GM19193 (cell line): ENCODE results near the gene TRABD2A.

Experiments
- POLR2A ChIP-seq: IDR thresholded peaks from 4 replicates; pipeline ENCODE4 v1.6.1; 2011; ENCODE audit not compliant: insufficient read depth, insufficient read length; ENCODE audit errors: extremely low read depth

Gene TRABD2A

DNA sequence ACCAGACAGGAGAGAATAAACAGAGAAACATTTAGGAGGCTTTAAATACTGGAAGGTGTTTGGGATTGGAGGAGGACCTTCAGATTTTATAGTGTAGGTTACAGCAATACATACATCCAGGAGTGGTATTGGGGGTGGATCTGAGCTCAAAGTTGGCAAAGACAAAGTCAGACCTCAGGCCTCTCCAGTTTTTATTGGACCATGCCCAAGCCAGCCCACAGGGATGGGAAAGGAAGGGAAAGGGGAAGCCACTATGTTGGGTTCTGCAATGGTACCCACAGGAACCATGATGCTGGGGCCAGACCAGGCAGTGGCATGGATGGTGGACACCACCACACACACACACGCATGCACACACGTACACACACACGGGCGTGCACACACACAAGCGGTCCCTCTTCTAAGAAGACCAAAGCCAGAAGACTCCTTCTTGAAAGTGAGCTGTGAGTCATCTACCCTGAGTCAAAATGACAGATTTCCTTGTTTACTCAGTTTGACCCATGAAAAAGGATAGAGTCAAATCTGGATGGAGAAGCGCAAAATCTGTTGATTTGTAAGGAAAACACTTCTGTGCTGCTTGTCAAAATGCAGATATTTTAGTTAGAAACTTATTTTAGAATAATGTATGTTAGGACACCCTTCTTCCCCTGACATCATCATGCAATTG is 87.9 kb downstream of the TRABD2A start:
- TF ChIP-seq POLR2A, result no peak

DNA sequence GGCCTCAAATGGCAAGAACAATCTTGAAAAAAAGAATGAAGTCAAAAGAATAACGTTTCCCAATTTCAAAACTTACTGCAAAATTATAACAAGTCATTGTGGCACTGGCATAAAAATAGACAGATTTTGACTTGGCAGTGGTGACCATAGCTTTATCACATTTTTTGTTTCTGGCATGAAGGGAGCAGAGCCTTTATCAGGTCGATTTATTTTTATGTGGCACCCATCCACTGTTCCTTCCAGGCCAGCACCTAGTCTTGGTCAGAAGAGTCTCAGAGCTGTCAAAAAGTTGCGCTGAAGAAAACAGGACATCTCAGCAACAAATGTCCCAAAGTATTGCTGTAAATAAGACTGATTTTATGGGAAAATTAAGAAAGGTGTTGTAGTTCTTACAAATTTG is 92.4 kb downstream of the TRABD2A start:
- TF ChIP-seq POLR2A, result no peak

DNA sequence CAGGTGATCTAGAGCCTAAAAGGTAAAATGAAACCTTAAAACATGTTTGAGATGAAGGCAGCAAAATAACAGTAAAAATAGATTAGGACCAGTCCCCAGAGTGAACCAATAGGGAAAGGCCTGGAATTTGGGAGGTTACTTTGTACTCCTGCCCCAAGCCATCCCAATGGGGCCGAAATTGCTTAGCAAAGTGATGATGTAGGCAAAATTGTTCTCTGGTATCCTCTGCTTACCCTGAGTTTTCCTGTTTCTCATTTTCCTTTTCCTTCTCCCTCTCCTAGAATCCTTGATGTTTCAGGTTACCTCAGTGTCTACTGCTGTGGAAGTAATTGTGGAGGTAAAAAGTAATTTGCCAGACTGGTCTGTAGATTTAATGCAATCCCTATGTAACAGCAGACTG is 92.9 kb downstream of the TRABD2A start:
- no peak for TF ChIP-seq POLR2A

DNA sequence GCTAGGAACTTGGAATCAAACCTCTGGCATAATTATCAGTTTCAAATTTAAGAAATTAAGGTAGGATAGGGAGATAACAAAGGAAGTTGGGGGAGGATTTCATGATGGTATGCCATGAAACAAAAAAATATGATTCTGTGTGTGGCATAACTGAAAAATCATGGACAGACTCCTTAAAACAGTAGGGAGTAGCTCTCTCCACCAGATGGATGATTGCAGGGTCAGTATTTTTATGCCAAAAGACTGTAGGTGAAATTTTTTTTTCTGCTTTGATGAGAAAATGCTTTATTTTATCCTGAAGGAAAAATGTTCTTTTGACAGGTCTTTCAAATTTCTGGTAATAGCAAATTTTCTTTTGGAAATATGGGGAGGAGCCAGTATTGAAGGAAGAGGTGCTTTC is 94.3 kb downstream of the TRABD2A start:
- no peak for TF ChIP-seq POLR2A

DNA sequence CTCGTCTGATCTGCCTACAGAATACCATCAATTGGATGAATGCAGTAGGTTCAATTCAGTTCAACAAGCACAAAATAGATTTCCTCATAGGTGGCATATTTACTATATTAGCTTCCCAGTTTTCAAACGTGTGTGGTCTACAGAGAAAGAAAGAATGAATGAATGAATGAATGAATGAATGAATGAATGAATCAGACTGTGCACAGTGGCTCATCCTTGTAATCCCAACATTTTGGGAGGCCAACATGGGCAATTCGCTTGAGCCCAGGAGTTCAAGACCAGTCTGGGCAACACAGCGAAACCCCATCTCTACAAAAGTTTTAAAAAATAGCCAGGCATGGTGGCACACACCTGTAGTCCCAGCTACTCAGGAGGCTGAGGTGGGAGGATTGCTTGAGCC is 94.9 kb downstream of the TRABD2A start:
- TF ChIP-seq POLR2A, result no peak

DNA sequence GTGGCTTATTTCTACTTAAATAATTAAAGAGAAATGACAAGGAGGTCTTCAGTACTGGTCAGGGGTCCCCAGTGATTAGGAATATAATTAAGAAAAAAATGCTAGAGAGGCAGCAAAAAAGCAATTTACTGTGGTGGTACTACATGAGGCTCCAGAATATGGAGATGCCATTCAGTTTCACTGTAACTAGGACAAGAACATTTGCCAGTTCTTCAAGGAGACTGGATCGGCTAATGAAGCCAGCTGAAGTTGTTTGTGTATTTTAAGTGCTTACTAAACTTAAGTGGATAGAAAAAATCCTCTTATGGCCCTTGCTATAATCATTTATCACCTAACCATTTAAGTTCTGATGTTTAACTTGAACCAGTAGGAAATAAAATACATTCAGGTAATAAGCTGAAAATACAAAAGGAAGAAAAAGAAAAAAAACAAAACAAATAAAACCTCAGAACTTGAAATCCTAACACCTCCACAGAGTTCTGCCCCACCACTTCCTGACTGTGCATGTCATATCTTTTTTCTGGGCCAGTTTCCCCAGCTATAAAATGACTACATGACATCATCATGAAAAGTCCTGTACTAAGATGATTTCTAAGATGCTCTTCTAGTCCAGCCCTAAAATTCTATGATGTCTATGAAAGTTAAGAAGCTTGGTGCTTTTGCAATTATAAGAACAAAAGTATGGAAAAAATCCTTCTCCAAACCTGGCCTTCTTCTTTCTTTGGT is 98.0 kb downstream of the TRABD2A start:
- TF ChIP-seq POLR2A, result no peak

DNA sequence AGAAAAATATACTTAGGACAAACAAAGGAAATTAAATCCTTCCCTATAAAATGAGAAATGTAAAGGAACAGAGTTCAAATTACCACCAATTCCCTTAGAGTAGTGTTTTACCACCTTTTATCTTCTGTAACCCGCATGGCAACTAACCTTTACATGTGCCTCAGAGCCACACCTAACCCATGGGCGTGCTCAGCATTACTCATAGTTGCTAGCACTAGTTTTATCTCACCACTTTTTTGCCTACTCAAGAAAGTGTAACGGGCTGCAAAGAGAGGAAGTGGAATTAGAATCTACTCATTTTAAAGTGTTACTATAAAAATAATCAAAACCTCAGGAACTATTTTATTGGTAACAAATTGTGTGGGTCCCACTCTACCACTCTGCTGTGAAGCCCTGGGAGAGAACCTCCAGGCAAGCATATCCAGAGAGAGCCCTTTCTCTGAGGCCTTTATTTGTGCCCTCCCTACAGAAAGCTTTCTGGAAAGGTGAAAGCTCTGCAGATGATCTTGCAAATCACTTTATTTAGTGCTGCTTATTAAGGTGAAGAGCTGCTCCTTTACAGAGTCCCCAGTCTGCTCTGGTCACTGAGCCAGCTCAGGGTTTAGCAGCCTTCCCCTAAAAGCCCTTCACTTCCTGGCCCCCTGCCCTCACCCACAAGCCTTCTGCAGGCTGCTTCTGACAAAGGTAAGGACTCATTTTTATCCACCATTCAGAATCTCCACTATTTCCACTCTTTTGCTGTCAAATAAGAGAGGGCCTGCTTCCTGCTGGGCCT is 98.8 kb downstream of the TRABD2A start:
- TF ChIP-seq POLR2A, result no peak

DNA sequence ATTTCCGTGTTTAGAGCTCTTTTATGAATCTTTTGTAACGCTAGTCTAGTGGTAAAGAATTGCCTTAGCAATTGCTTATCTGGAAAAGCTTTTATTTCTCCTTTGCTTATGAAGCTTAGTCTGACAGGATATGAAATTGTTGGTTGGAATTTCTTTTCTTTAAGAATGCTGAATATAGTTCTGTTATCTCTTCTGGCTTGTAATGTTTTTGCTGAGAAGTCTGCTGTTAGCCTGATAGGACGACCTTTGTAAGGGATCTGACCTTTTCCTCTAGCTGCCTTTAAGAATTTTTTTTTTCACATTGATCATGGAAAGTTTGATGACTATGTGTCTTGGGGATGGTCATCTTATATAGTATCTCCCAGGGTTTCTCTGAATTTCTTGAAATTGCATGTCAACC is 101.1 kb downstream of the TRABD2A start:
- TF ChIP-seq POLR2A, result no peak

DNA sequence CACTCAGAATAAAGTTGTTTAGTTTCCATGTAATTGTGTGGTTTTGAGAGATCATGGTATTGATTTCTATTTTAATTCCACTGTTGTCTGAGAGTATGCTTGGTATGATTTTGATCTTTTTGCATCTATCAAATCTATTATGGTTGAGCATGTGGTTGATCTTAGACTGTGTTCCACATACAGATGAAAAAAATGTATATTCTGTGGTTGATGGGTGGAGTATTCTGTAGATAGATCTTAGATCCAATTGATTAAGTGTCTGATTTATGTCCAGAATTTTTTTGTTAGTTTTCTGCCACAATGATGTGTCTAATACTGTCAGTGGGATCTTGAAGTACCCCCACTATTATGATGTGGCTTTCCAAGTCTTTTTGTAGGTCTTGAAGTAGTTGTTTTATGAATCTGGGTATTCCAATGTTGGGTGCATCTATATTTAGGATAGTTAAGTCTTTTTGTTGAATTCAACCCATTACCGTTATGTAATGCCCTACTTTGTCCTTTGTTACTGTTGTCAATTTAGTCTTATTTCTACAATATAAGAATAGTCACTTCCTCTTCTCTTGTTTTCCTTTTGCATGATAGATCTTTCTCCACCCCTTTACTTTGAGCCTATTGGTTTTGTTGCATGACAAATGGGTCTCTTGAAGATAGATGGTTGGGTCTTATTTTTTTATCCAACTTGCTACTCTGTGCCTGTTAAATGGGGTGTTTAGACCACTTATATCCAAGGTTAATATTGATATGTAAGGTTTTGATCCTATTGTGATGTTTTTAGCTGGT is 101.8 kb downstream of the TRABD2A start:
- no peak for TF ChIP-seq POLR2A

DNA sequence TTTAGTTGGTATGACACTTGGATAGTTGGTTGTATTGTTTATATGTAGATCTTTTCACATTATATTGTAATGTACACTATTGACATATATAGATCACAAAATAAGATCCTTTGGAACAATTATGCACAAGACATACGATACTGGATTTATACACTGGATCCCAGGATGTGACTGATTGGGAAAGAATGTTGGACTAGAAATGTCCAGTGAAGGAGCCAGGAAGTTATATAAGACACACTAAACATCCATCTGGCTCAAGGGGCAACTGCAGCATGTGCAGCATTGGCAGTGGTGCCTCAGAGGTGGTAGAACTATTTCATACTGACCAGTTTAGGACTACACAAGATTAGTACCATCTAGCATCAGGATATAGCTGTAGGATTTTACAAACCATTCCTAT is 104.9 kb downstream of the TRABD2A start:
- no peak for TF ChIP-seq POLR2A
